Measurements from ENCODE around the gene FTO. TPM values are rescaled to one million over a fixed set of nuclear protein-coding genes. Genes with fewer than 3 reads are reported as not detected.

FTO gene
- total and polyA plus RNA-seq, 2 of the 8 experiments (the other 6 are each of a cell fraction or from before 2014, with no cell fraction given) = 34.5 to 59.8 TPM

- Histone ChIP-seq H3K9ac (replicated peaks in 1 of 4; ENCODE audit: extremely low read depth in 1 of 4, low read depth in 3 of 4, low read length in 3 of 4) (no peak overlapping the region), H2BK5ac (ENCODE audit: low read depth, low read length) (peak overlapping the region; percentile 26; the same call in 1 of the 2 replicates), H3K79me1 (ENCODE audit: low read depth, low read length) (no peaks in the 10 kb centered on the region), H2BK20ac (ENCODE audit: low read length) (no peak overlapping the region), H3K56ac (replicated peaks; ENCODE audit: insufficient read length, low read depth, low read length) (no peak overlapping the region), H2BK12ac (ENCODE audit: low read depth, low read length) (no peak overlapping the region), H2BK15ac (ENCODE audit: low read length) (no peak overlapping the region), H3K9me3 (ENCODE audit: insufficient read depth in 2 of 2, low read depth in 1 of 2, low read length in 1 of 2) (no peaks in the 10 kb centered on the region), H3K23me2 (ENCODE audit: low read depth, low read length) (no peaks in the 10 kb centered on the region), H3K4me3 (ENCODE audit: extremely low read depth in 1 of 4, insufficient read depth in 2 of 4, low read depth in 3 of 4, low read length in 4 of 4) (no peak overlapping the region), H2BK120ac (replicated peaks; ENCODE audit: low read depth, low read length) (no peak overlapping the region), H3K36me3 (ENCODE audit: control insufficient read depth in 2 of 4, insufficient read depth in 4 of 4, low read length in 3 of 4) (no peaks in the 10 kb centered on the region), H3K4me2 (ENCODE audit: insufficient read depth in 1 of 2, low read depth in 2 of 2, low read length in 2 of 2) (no peak overlapping the region), H3K79me2 (ENCODE audit: control insufficient read depth in 1 of 2, insufficient read depth in 2 of 2, low read length in 2 of 2) (peaks cover 0 to 15% of the 10 kb centered on the region in 2 experiments; a peak in 1 of 4 replicates), H4K91ac (replicated peaks; ENCODE audit: insufficient read length, low read length) (no peak overlapping the region), H2AFZ (ENCODE audit: low read length) (no peak overlapping the region), H3K14ac (ENCODE audit: insufficient read length) (no peak overlapping the region), H4K5ac (ENCODE audit: insufficient read length, low read depth, low read length) (peak overlapping the region; percentile 16), H3K27ac (ENCODE audit: low read depth, low read length) (no peak overlapping the region), H3K4ac (replicated peaks; ENCODE audit: insufficient read length, low read depth, low read length) (no peak overlapping the region), H3K27me3 (replicated peaks in 1 of 4; ENCODE audit: control insufficient read depth in 3 of 4, extremely low read depth in 1 of 4, insufficient read depth in 3 of 4, low read length in 3 of 4) (no peaks in the 10 kb centered on the region), H3K4me1 (replicated peaks in 1 of 4; ENCODE audit: control insufficient read depth in 3 of 4, insufficient read depth in 4 of 4, low read length in 3 of 4) (peaks cover 0 to 3% (median 1%) of the 10 kb centered on the region in 4 experiments; a peak in 1 of 7 replicates), H4K8ac (ENCODE audit: extremely low read depth, insufficient read depth, low read length) (no peak overlapping the region), H4K20me1 (replicated peaks in 1 of 2; ENCODE audit: control insufficient read depth in 1 of 2, insufficient read depth in 2 of 2, low read length in 2 of 2) (no peaks in the 10 kb centered on the region), H3K18ac (ENCODE audit: extremely low read depth, low read length) (no peak overlapping the region), H2AK5ac (ENCODE audit: low read depth, low read length) (no peak overlapping the region), H3K23ac (ENCODE audit: insufficient read length) (no peak overlapping the region)
- TF ChIP-seq CEBPB (IDR thresholded peaks at IDR 0.05; ENCODE audit: low read depth, low read length) (peak; percentile 73; the same call in 1 of the 2 replicates), EP300 (IDR thresholded peaks at IDR 0.05; ENCODE audit: borderline replicate concordance in 1 of 2, low read depth in 2 of 2, low read length in 2 of 2) (no peak)
- CTCF ChIA-PET (ENCODE audit: partially characterized antibody) = interaction anchor here (0.6 to 3.6 kb wide), 3 partner anchors 115 to 361 kb away, joined by 3 to 20 read pairs (median 4); no protein-coding TSS in a partner anchor
- FAIRE-seq = no peak
- POLR2A ChIA-PET (ENCODE audit: partially characterized antibody) = no interaction called here
- 78% methylated on average over 7 of the region's 7 CpGs; no CpG with 5 or more reads in 1 of the 2 experiments for WGBS, 2 experiments (ENCODE audit: extremely low coverage in 1 of 2, insufficient coverage in 1 of 2, insufficient read length in 1 of 2, insufficient replicate concordance in 2 of 2, low coverage in 1 of 2, low lambda C conversion rate in 2 of 2, missing lambda C conversion rate in 1 of 2)
- DNase-seq (ENCODE audit: low read depth in 1 of 2, low spot score in 2 of 2) = no peak
Observed at GRCh38 chr16:53775821-53776431, 72.0 kb downstream of the FTO start.

Measured in H1 (cell line).